Measurements from ENCODE around the gene DAZAP1.

Gene DAZAP1

DNA sequence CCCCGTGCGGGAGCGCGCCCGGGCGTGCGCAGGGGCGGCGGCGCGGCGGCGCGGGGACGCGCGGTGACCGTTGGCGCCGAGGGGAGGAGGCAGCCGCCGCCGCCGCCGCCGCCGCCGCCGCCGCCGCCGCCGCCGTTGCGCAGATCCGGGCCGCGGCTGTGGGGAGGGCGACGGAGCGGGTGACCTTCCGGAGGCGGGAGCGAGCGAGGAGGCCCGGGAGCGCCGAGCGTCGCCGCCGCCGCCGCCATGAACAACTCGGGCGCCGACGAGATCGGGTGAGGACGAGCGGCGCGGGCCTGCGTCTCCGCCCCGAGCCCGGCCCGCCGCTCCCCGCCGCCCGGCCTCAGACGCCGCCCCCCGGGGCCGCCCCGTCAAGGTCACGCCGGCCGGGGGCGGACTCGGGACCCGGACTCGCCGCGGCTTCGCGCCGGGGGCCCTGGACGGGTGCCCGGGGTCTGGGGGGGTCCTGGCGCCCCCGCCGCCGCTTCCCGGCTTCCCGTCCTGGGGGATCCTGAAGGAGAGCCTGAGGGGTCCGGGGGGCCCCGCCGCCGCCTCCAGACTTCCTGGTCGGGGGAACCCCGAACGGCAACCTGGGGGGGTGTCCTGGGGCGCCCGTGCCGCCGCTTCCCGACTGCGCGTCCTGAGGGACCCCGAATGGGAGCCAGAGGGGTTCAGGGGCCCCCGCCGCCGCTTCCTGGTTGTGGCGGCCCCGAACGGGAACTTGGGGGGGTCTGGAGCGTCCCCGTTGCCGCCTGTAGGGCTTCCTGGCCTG is at the start of gene DAZAP1:
DAZAP1 (plus strand) TSS at position 59 of the 772 bp plus-strand sequence; CDS start at position 247, 188 bp downstream.
- no peak for DNase-seq

DNA sequence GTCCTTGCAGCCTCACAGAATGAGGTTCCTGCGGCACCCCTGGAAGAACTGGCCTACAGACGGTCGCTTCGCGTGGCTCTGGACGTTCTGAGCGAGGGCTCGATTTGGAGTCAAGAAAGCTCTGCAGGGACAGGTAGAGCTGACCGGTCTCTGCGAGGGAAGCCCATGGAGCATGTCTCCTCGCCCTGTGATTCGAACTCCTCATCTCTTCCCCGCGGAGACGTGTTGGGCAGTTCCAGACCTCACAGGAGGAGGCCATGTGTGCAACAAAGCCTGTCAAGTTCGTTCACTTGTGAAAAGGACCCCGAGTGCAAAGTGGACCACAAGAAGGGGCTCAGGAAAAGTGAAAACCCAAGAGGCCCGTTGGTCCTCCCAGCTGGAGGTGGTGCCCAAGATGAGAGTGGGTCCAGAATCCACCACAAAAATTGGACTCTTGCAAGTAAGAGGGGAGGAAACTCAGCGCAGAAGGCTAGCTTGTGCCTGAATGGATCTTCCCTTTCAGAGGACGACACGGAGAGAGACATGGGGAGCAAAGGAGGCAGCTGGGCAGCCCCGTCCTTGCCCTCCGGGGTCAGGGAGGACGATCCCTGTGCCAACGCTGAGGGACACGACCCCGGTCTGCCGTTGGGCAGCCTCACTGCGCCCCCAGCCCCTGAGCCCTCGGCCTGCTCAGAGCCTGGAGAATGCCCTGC is 47.1 kb upstream of the DAZAP1 start:
- DNase-seq = no peak

DNA sequence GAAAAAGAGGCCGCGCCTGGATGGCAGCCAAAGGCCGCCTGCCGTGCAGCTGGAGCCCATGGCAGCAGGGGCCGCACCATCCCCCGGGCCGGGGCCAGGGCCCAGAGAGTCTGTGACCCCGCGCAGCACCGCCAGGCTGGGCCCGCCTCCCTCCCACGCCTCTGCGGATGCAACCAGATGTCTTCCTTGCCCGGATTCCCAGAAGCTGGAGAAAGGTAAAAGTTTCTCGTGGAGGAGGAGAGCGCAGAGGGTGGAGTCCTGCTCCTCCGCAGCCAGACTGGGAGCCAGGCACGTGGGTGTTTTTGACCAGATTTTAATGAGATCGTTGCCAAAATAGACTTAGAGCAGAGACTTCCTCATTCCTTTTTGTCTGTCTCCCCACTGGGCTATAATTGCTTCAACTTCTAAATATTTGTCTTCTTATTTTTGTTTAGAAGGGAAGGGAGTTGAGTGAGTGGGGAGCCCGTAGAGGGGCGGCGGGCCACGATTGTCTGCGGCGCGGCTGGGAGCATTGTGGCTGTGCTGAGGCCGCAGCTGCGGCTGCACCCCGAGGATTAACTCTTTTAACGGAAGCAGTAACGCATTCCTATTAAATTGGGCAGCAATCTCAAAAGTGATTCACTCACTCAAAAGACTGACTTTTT is 46.4 kb upstream of the DAZAP1 start:
- DNase-seq = peak; percentile 80

DNA sequence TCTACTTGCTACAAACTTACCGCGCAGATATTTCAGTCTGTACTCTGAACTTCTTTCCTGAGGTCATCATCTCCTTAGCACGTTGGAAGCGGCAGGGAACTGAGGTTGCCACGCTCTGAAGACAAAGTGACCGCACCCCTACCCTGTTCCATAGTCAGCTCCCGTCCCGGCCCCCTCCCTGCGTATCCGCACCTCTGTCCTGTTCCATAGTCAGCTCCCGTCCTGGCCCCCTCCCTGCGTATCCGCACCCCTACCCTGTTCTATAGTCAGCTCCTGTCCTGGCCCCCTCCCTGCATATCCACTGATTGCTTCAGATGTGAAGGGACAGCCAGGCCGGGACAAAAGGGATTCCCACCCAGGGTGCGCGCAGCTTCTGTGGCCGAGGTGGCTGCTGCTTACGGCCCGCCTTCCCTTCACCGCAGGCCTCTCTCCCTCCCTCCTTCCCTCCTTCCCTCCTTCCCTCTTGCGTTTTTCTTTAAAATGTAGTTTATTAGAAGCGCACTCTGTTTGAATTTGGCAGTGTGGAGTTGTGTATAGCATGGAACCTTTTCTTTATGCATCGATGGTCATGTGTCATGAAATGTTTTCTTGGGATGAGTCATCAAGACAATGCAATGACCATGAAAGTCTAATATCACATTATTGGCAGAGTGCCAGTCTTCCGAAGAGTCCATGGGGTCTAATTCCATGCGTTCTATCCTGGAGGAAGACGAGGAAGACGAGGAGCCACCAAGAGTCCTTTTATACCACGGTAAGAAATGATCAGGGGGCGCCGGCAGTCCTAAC is 45.6 kb upstream of the DAZAP1 start:
- DNase-seq = peak; percentile 42

DNA sequence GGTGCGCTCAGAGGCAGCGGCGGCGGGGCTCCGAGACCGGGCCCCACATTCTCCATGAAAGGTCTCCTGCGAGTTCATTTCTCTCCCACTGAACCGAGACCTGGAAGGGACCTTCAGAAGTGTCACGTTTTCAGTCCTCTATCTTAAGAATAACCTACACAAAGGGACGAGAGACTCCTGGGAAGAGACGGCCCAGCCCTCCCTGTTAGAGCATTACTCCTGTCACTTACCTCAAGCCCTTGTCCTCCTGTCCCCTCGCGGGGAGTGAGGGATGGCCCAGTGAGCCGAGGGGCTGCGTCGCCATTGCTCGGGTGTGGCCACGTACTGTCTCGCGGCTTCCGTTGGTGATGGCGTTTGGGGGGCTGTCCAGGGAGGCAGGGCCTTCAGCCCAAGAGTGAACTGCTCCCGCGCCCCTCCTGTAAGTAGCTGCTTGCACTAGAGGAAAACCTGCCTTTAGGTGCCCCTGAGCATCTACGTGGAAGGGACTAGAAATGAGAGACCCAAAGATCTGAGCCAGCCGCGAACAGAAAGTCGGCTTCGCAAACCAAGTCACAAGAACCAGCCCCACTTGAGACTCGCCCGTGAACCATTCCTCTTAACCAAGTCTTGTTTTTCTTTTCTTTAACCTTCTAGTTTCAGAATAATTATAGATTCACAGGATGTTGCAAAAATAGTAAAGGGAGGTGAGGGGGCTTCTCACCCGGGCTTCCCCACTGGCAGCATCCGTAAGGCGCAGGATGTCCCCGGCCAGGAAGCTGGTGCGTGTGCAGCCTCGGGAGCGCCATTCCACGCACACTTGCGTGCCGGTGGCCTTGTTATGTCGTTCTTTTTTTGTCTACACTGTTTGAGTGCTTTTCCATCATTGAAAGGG is 44.8 kb upstream of the DAZAP1 start:
- no peak for DNase-seq

DNA sequence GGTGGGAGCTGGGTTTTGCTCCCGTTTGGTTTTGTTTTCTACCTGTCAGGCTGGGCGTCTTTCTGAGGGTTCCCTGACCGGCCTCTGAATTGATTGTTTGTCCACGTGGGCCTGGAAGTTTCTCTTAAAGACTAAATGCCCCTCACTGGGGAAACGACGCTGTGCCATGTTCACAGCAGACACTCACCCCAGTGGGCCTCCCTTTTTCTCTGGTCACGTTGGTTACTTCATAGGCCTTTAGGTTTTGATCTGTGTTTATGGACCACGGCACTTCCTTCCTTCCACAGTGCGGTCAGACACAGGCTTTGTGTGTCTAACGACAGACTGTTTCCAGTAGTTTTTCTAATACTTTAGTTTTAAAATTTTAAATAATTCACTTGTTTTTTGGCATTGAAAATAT is 43.8 kb upstream of the DAZAP1 start:
- peak; percentile 86 for DNase-seq

DNA sequence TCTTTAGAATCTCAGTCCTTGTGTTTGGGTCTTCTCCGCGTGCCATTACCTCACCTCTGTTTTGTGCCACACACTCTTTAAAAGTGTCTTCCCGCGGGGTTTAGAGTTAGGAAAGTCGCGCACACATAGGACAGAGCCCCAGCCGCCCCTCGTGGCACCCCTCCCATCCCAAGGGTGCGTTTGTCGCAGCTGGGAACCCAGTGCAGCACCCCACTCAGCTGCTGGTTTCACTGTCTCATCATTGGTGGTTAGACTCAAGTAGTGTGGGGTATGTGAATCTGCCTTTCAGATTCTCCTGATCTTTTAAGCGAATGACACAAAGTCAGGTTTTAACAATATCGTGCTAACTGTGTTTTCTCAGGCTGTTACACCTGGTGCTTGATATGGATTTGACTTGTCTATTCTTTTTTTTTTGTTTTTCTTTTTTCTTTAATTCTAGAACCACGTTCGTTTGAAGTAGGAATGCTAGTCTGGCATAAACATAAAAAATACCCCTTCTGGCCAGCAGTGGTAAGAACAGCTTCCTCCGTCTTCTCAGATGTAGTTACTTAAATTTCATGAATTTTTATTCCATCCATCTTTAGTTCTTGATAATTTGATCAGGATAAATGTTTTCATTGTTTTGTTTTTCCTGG is 43.2 kb upstream of the DAZAP1 start:
- DNase-seq = peak; percentile 68

DNA sequence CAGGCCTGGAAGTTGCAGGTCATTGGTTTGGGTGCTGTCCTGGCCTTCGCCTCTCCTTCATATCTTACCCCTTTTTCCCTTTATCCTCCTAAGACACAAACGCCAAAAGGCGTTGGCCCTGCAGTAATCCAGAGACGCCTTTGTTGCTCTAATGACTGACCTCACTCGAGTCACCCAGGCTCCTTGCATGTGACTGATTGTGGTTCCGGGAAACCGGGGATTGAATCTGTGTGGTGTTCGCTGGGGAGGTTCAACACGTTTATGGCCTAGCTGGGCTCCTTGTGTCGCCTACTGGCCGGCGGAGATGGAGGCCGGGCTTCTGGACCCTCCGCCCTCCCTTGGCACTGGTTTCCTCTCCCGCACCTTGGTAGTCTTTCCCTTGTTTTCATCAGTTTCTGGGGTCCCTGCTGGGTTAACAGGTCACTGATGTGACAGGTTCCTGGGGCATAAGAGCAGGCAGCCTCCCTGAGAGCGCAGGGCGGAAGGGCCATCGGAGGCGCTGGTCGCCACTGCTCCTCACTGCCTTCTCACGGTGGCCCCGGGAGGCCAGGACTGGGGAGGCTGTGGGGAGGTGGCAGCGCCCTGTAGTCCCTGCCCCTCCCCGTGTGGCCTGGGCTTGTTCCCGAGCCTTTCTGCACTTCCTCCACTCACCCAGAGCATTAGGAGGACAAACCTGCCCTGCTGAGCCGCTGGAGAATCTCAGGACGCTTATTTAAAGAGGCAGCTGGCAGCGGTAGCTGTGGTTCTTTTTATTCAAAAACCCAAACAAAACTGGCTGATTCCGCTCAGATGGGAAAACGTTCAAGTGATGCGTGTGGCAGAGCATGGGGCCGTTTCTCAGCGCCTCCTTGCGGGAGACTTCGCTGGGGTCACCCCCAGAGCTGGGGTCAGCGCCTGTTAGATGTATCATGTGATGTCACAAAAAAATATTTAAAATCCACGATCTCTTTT is 41.8 kb upstream of the DAZAP1 start:
- DNase-seq = peak; percentile 57

DNA sequence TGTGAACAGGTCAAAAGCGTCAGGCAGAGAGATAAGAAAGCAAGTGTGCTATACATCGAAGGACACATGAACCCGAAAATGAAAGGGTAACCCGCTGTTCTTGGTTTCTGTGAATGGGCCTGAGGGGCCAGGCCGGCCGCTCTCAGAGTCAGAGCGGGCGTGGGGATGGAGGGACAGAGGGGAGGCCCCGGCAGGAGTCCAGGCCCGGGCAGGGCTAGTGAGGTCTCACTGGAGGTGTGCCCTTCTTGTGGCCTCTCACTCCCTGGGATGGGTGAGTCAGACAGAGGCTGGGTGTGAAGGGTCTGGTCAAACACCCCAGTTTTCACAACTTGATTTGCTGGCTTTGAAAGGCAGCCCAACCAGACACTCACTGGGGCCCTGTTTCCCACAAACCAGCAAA is 41.1 kb upstream of the DAZAP1 start:
- DNase-seq = peak; percentile 40

DNA sequence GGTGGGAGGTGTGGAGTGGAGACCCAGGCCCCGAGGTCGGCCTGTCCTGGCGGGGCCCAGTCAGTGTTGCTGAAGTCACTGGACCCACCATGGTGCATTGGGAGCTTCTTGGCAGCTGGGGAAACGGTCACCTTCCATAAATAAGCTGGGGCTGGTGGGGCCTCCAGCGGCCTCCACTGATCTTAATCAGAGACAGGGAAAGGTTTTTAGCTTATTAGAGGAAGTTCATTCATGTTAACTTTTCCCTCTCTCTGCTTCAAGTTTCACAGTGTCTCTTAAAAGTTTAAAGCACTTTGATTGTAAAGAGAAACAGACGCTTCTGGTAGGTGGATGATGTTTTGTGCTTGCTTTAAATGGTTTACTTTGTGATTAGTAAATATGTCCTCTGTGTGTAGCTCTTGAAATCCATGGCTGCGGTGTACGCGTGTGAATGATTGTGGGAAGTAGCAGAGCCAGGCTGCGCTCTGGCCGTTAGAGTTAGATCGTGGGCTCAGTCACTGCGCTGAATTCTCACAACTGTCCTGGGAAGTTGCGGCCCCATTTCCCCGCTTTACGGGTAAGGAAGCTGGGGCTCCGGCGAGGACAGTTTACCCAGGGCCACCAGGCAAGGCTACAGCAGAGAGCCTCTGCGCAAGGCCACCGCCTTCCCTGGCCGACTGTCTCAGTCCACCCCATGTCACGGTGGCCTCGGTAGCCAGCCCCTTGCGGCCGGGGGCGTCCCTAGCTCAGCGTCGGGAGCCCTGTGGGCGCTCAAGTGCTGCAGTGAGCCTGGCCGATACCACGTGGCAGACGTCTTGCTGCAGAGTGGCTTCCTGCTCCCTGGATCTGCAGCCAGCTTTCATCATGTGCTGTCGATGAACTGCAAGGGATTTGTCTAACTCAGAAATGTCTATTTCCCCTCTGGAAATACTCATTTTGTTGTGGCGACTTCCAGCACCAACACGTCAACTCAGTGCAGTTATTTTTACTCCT is 40.2 kb upstream of the DAZAP1 start:
- peak; percentile 79 for DNase-seq

DNA sequence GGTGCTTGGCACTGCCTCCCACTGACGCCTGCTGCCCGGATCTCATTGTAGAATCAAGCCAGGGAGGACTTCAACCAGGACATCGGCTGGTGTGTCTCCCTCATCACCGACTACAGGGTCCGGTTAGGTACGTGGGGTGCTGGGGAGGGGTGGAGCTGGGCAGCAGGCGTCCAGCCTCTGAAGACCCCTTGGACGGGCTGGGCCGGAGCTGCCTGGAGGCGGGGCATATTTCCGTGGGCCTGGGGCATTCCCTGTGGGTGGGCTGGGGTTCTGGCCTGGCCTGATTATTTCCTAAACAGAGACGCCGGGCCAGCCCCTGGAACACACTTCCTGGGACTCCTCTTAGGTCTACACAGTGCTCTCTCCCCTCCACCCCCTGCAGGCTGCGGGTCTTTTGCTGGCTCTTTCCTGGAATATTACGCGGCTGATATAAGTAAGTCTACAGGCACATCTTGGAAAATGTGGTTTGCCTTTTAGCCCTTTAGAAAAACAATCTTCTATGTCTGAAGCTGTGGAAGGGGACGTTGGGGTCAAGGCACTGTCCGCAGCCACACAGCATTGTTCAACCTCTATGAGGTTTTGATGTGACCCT is 38.1 kb upstream of the DAZAP1 start:
- DNase-seq = no peak

DNA sequence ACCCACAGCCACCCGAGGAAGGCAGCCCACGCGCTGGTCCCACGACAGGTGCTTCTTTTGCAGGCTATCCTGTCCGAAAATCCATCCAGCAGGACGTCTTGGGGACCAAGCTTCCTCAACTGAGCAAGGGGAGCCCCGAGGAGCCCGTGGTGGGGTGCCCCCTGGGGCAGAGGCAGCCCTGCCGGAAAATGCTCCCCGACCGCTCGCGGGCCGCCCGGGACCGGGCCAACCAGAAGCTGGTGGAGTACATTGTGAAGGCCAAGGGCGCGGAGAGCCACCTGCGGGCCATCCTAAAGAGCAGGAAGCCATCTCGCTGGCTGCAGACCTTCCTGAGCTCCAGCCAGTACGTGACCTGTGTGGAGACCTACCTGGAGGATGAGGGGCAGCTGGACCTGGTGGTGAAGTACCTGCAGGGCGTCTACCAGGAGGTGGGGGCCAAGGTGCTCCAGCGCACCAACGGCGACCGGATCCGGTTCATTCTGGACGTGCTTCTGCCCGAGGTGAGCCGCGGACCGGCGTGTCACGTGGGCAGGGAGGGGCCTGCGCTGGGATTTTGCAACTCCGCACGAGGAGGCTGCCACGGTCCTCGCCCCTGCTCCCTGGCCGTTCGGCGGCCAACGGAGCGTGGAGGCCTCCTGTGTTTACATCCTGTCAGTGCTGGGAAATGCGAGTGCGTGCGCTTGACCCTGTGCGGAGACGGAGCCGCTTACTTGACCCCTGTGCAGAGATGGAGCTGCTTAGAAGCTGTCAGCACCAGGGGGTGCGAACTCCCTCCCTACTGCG is 36.6 kb upstream of the DAZAP1 start:
- DNase-seq = no peak

DNA sequence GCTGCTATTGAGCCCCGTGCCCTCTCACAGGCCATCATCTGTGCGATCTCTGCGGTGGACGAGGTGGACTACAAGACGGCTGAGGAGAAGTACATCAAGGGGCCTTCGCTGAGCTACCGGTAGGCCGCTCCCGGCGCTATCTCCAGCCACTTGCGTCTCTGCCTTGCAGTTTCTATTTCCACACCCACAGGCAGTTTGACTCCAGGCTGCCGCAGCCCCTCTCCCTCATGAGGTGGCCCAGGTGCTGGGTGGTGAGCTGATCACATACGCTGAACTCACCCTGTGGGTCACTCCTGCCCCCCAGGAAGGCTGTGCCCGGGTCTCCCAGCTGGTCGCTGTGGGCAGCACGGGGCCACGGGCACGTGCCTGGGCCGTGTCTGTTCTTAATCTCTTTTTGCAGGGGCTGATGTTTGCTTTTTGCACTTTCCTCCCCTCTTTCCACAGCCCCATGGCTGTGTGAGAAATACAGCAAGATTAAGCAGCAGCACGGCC is 34.3 kb upstream of the DAZAP1 start:
- DNase-seq = no peak

DNA sequence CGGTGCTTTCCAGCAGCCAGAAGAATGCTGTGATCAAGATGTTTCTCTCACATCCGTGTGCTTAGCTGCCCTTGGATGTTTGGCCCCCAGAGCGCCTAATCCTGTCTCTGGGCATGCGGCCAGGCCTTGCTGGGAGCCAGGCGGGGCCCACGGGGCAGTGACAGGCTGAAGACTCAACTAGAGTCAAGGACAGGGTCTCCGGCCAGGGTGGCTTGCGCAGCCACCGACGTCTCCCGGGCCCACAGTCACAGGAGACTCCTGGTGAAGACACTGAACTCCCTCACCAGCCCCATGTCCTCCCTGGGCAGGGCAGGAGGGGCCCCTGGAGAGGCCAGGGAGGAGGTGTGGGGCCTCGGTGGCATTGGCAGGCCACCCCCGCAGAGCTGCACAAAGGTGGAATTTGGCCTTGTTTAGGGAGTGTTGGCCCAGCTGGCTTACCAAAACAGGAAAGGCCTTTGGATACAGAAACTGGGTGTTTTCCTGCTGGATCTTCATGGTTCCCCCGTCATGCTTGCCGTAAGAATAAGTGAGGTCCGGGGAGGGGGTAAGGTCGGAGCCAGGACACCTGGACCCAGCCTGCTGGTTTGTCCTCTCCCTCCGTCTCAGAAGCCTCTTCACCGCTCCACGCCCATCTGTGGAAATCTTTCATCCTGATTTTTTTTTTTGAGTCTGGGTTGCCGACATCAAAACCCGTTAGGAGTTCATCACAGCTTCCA is 33.7 kb upstream of the DAZAP1 start:
- DNase-seq = no peak

DNA sequence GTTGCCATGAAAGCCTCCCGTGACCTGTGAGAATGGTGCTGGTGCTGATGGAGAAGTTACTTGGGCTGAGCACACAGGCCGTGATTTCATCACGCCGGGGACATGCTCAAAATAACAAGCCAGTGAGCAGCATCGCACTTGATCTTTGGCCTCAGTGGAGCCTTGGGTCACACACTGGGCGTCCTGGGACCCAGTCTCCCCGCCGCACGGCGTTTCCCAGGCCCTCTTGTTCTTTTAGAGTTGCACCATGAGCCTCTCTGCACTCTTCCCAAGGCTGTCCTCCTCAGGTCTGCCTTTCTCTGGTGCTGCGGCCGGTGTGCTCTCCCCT is 33.2 kb upstream of the DAZAP1 start:
- no peak for DNase-seq

DNA sequence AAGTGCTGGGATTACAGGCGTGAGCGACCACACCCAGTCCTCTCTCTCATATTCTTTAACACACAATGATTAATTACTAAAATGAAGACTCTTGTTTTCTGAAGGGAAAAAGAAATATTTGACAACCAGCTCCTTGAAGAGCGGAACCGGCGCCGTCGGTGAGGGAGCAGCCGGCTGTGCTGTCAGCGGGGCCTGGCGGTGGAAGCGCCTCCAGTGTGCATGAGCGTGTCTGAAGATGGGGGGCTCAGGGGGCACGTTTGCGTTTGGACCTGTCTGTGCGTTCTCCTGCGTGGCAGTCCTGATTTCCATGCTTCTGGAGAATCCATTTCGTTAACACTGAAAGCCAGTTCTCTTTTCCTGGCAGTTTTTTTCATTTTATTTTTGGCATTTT is 31.0 kb upstream of the DAZAP1 start:
- DNase-seq = no peak
